ENCODE data around the gene FITM1. TPM values are rescaled to one million over a fixed set of nuclear protein-coding genes. Genes with fewer than 3 reads are reported as not detected.
A peak's percentile ranks its signal among the peaks of the same experiment; 100 is the strongest.

The FITM1 gene
- polyA plus RNA-seq, 1 experiment: not detected

- TF ChIP-seq, protein P1, sequence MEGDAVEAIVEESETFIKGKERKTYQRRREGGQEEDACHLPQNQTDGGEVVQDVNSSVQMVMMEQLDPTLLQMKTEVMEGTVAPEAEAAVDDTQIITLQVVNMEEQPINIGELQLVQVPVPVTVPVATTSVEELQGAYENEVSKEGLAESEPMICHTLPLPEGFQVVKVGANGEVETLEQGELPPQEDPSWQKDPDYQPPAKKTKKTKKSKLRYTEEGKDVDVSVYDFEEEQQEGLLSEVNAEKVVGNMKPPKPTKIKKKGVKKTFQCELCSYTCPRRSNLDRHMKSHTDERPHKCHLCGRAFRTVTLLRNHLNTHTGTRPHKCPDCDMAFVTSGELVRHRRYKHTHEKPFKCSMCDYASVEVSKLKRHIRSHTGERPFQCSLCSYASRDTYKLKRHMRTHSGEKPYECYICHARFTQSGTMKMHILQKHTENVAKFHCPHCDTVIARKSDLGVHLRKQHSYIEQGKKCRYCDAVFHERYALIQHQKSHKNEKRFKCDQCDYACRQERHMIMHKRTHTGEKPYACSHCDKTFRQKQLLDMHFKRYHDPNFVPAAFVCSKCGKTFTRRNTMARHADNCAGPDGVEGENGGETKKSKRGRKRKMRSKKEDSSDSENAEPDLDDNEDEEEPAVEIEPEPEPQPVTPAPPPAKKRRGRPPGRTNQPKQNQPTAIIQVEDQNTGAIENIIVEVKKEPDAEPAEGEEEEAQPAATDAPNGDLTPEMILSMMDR (IDR thresholded peaks at IDR 0.05; ENCODE audit: low read depth, low read length): no peak
- H3K27ac ChIP-seq (ENCODE audit: low read depth, low read length): no peak overlapping the region
- no peak for DNase-seq (ENCODE audit: low read depth, low spot score)
- H3K9me3 ChIP-seq (ENCODE audit: control insufficient read depth, insufficient read depth, low read length): peaks cover 3% of the 10 kb centered on the region
- CTCF ChIA-PET: interaction anchor here (0.6 to 10.7 kb wide), 38 partner anchors 8 to 1169 kb away, joined by 3 to 212 read pairs (median 4); partner anchors contain the start of genes CARMIL3, CIDEB, DHRS4L2 and EMC9
- no peak overlapping the region for H3K4me3 ChIP-seq (ENCODE audit: low read depth, low read length)
- POLR2A ChIA-PET: interaction anchor here (1.1 to 2.0 kb wide), 4 partner anchors 13 to 50 kb away, joined by 3 to 9 read pairs (median 4); partner anchors contain the start of genes EMC9 and PCK2
- H3K27me3 ChIP-seq (ENCODE audit: control insufficient read depth, insufficient read depth, low read length): no peaks in the 10 kb centered on the region
Observed at GRCh38 chr14:24108336-24108874, 22.1 kb upstream of the FITM1 start.

DNA sequence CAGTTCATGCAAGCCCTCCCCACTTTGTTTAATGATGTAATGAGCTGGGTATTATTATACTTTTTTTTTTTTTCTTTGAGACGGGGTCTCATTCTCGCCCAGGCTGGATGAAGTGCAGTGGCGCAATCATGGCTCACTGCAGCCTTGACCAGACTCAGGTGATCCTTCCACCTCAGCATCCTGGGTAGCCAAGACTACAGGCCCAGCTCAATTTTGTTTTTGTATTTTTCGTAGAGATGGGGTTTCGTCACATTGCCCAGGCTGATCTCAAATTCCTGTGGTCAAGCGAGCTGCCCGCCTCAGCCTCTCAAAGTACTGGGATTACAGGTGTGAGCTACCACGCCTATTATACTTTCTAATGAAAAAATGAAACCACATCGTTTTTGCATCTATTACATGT, 20.4 kb upstream of the FITM1 start:
- no peak overlapping the region for H3K27ac ChIP-seq (ENCODE audit: low read depth, low read length)
- TF ChIP-seq, protein P1 (IDR thresholded peaks at IDR 0.05; ENCODE audit: low read depth, low read length): no peak
- no peaks in the 10 kb centered on the region for H3K27me3 ChIP-seq (ENCODE audit: control insufficient read depth, insufficient read depth, low read length)
- ChIA-PET CTCF (interaction anchor here (0.7 to 10.7 kb wide), 11 partner anchors 15 to 332 kb away, joined by 3 to 212 read pairs (median 5); partner anchors contain the start of genes CARMIL3, CIDEB, IRF9 and PCK2), POLR2A (interaction anchor here (0.7 to 2.0 kb wide), 3 partner anchors 16 to 85 kb away, joined by 3 to 6 read pairs (median 3); partner anchors contain the start of genes PCK2 and TM9SF1)
- H3K9me3 ChIP-seq (ENCODE audit: control insufficient read depth, insufficient read depth, low read length): no peaks in the 10 kb centered on the region
- DNase-seq (ENCODE audit: low read depth, low spot score): no peak
- H3K4me3 ChIP-seq (ENCODE audit: low read depth, low read length): no peak overlapping the region

DNA sequence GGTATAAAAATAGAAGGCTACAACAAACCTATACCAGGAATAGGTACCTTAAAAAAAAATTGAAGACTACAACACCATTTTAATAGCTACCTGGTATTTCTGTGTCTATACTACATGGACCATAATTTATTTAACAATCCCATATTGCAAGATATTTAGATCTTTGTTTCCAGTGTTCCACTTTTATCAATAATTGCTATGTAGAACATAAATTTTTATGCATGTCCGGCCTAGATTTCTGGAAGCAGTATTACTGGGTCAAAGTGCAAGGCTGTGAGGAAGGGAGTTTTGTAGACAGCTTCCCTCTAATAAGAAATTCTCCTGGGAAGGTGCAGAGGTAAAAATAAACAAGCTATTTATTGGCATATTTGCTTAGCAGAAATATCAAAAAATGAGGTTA, 19.9 kb upstream of the FITM1 start:
- POLR2A ChIA-PET: no interaction called here
- no peak for DNase-seq (ENCODE audit: low read depth, low spot score)
- H3K27ac ChIP-seq (ENCODE audit: low read depth, low read length): no peak overlapping the region
- no peaks in the 10 kb centered on the region for H3K27me3 ChIP-seq (ENCODE audit: control insufficient read depth, insufficient read depth, low read length)
- H3K9me3 ChIP-seq (ENCODE audit: control insufficient read depth, insufficient read depth, low read length): no peaks in the 10 kb centered on the region
- CTCF ChIA-PET: interaction anchor here (0.9 to 10.7 kb wide), 10 partner anchors 15 to 197 kb away, joined by 3 to 212 read pairs (median 7); partner anchors contain the start of genes CARMIL3, CIDEB, IRF9 and PCK2
- no peak overlapping the region for H3K4me3 ChIP-seq (ENCODE audit: low read depth, low read length)
- TF ChIP-seq, protein P1 (IDR thresholded peaks at IDR 0.05; ENCODE audit: low read depth, low read length): no peak

DNA sequence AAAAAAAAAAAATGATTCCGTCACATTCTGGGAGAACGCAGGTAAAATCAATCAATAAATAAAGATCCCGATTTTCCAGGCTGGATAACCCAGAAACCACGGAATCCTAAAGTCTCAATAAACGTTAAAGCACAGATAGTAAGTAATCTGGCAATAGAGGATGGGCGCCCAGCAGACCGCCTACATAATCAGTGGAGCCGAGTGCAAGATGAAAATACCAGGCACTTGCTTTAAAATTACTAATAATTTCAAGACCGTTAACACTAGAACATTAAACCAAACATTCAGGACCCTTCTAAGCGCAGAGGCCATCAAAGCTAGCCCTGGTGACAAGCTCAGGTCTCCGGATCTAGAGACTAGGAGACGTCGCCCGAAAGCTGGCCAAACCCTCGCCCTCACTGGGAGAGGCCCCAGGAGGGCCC, 17.1 kb upstream of the FITM1 start:
- no peak for DNase-seq (ENCODE audit: low read depth, low spot score)
- Histone ChIP-seq H3K4me3 (ENCODE audit: low read depth, low read length) (peak overlapping the region; percentile 79), H3K27me3 (ENCODE audit: control insufficient read depth, insufficient read depth, low read length) (no peaks in the 10 kb centered on the region), H3K9me3 (ENCODE audit: control insufficient read depth, insufficient read depth, low read length) (no peaks in the 10 kb centered on the region), H3K27ac (ENCODE audit: low read depth, low read length) (peak overlapping the region; percentile 97)
- POLR2A ChIA-PET: interaction anchor here (1.5 to 2.5 kb wide), 5 partner anchors 19 to 129 kb away, joined by 6 to 36 read pairs (median 10); partner anchors contain the start of genes CHMP4A, EMC9, PCK2 and TINF2
- TF ChIP-seq, protein P1 (IDR thresholded peaks at IDR 0.05; ENCODE audit: low read depth, low read length): no peak
- CTCF ChIA-PET: interaction anchor here (0.6 to 2.6 kb wide), 7 partner anchors 20 to 1276 kb away, joined by 3 to 21 read pairs (median 5); partner anchors contain the start of genes IRF9 and PCK2
